H9 (cell line): ENCODE data around the gene B4GAT1. TPM values are rescaled to one million over a fixed set of nuclear protein-coding genes. Genes with fewer than 3 reads are reported as not detected.

Experiments used
- DNase-seq: peaks from one replicate; pipeline ENCODE4 v3.0.0-alpha.2; 2017
- H2AFZ ChIP-seq: one replicate; pipeline ENCODE4 v1.6.1; 2013; ENCODE audit warnings: mild to moderate bottlenecking, low read length, control low read depth, moderate library complexity
- H2AK5ac ChIP-seq: 2 replicates; pipeline ENCODE4 v1.6.1; 2013; ENCODE audit warnings: low read length, control low read depth, mixed read lengths; ENCODE audit not compliant: insufficient read length
- H2BK120ac ChIP-seq: one replicate; pipeline ENCODE4 v1.6.1; 2013; ENCODE audit warnings: low read depth, mild to moderate bottlenecking, low read length, control low read depth, inconsistent platforms; ENCODE audit not compliant: poor library complexity, severe bottlenecking
- H2BK12ac ChIP-seq: 2 replicates; pipeline ENCODE4 v1.6.1; 2013; ENCODE audit warnings: low read length, control low read depth, mixed read lengths, low read depth; ENCODE audit not compliant: insufficient read length
- H2BK15ac ChIP-seq: 2 replicates; pipeline ENCODE4 v1.6.1; 2013; ENCODE audit warnings: low read depth, low read length, control low read depth
- H2BK20ac ChIP-seq: one replicate; pipeline ENCODE4 v1.6.1; 2013; ENCODE audit warnings: low read depth, mild to moderate bottlenecking, low read length, control low read depth, inconsistent platforms; ENCODE audit not compliant: poor library complexity, severe bottlenecking
- H2BK5ac ChIP-seq: 2 replicates; pipeline ENCODE4 v1.6.1; 2013; ENCODE audit warnings: low read length, control low read depth, mixed read lengths; ENCODE audit not compliant: insufficient read length
- H3K14ac ChIP-seq: 2 replicates; pipeline ENCODE4 v1.6.1; 2013; ENCODE audit warnings: low read length, control low read depth; ENCODE audit not compliant: insufficient read depth
- H3K18ac ChIP-seq: 2 replicates; pipeline ENCODE4 v1.6.1; 2013; ENCODE audit warnings: low read depth, mild to moderate bottlenecking, mixed read lengths, low read length, control low read depth; ENCODE audit not compliant: insufficient read length
- H3K23ac ChIP-seq: 2 replicates; pipeline ENCODE4 v1.6.1; 2013; ENCODE audit warnings: low read length, control low read depth, mixed read lengths, low read depth; ENCODE audit not compliant: insufficient read length
- H3K23me2 ChIP-seq: 2 replicates; pipeline ENCODE4 v1.6.1; 2013; ENCODE audit warnings: low read depth, mild to moderate bottlenecking, mixed read lengths, low read length, control low read depth; ENCODE audit not compliant: insufficient read length, poor library complexity, severe bottlenecking
- H3K27ac ChIP-seq: 2 replicates; pipeline ENCODE4 v1.5.1; 2013; ENCODE audit warnings: low read length, control low read depth, mixed read lengths, low read depth; ENCODE audit not compliant: insufficient read length
- H3K27me3 ChIP-seq: 2 replicates; pipeline ENCODE4 v1.6.1; 2013; ENCODE audit warnings: low read length, control low read depth, inconsistent platforms; ENCODE audit not compliant: insufficient read depth
- H3K4ac ChIP-seq: 2 replicates; pipeline ENCODE4 v1.6.1; 2013; ENCODE audit warnings: low read depth, mild to moderate bottlenecking, control low read depth, inconsistent platforms, low read length, moderate library complexity
- H3K4me1 ChIP-seq: 2 replicates; pipeline ENCODE4 v1.6.1; 2013; ENCODE audit warnings: low read length, control low read depth, inconsistent platforms; ENCODE audit not compliant: insufficient read depth
- H3K4me2 ChIP-seq: 2 replicates; pipeline ENCODE4 v1.6.1; 2013; ENCODE audit warnings: low read length, control low read depth, mixed read lengths; ENCODE audit not compliant: insufficient read length, insufficient read depth
- H3K56ac ChIP-seq: 2 replicates; pipeline ENCODE4 v1.6.1; 2013; ENCODE audit warnings: low read depth, mild to moderate bottlenecking, mixed read lengths, low read length, control low read depth; ENCODE audit not compliant: insufficient read length
- H3K79me1 ChIP-seq: 2 replicates; pipeline ENCODE4 v1.6.1; 2013; ENCODE audit warnings: low read depth, mild to moderate bottlenecking, moderate library complexity, low read length, control low read depth, inconsistent platforms; ENCODE audit not compliant: insufficient read depth, poor library complexity, severe bottlenecking
- H3K79me2 ChIP-seq: 2 replicates; pipeline ENCODE4 v1.6.1; 2013; ENCODE audit warnings: low read length, control low read depth, inconsistent platforms; ENCODE audit not compliant: insufficient read depth
- H3K9ac ChIP-seq: 2 replicates; pipeline ENCODE4 v1.6.1; 2013; ENCODE audit warnings: low read length, control low read depth, mixed read lengths; ENCODE audit not compliant: insufficient read length; ENCODE audit errors: extremely low read depth
- H3K9me3 ChIP-seq: one replicate; pipeline ENCODE4 v1.6.1; 2013; ENCODE audit warnings: low read depth, low read length, inconsistent platforms; ENCODE audit not compliant: control insufficient read depth
- H3T11ph ChIP-seq: one replicate; pipeline ENCODE4 v1.6.1; 2013; ENCODE audit warnings: mild to moderate bottlenecking, low read length, control low read depth, inconsistent platforms
- H4K20me1 ChIP-seq: one replicate; pipeline ENCODE4 v1.6.1; 2013; ENCODE audit not compliant: control insufficient read depth, insufficient read length, insufficient read depth
- H4K5ac ChIP-seq: 2 replicates; pipeline ENCODE4 v1.6.1; 2013; ENCODE audit warnings: low read depth, mild to moderate bottlenecking, mixed read lengths, low read length, control low read depth; ENCODE audit not compliant: insufficient read length
- H4K8ac ChIP-seq: replicated peaks from 2 replicates; pipeline ENCODE4 v1.6.1; 2013; ENCODE audit warnings: low read length, control low read depth, mixed read lengths, low read depth; ENCODE audit not compliant: insufficient read length
- H4K91ac ChIP-seq: 2 replicates; pipeline ENCODE4 v1.6.1; 2013; ENCODE audit warnings: low read depth, mild to moderate bottlenecking, moderate library complexity, mixed read lengths, low read length, control low read depth; ENCODE audit not compliant: insufficient read length
- H3K27ac Mint-ChIP-seq, 3 experiments: 2 replicates in 2 of 3; 3 replicates in 1 of 3; pipeline ENCODE4 v1.8.0; 2020 to 2021; ENCODE audit warnings: mixed read lengths in 3 of 3, mild to moderate bottlenecking in 1 of 3, moderate library complexity in 1 of 3
- H3K27me3 Mint-ChIP-seq: 2 replicates; pipeline ENCODE4 v1.8.0; 2021; ENCODE audit warnings: low read depth, mild to moderate bottlenecking, moderate library complexity, mixed read lengths
- H3K36me3 Mint-ChIP-seq, 3 experiments: 2 replicates in 2 of 3; 3 replicates in 1 of 3; pipeline ENCODE4 v1.8.0; 2020 to 2021; ENCODE audit warnings: low read depth in 3 of 3, mixed read lengths in 3 of 3; ENCODE audit not compliant: insufficient read depth in 1 of 3
- H3K4me1 Mint-ChIP-seq, 2 experiments: 2 replicates each; pipeline ENCODE4 v1.8.0; 2020; ENCODE audit warnings: mixed read lengths in 2 of 2
- H3K4me3 Mint-ChIP-seq, 2 experiments: 2 replicates in 1 of 2; 3 replicates in 1 of 2; pipeline ENCODE4 v1.8.0; 2020 to 2021; ENCODE audit warnings: mild to moderate bottlenecking in 2 of 2, mixed read lengths in 2 of 2, moderate library complexity in 1 of 2
- H3K9me3 Mint-ChIP-seq, 2 experiments: 2 replicates in 1 of 2; 3 replicates in 1 of 2; pipeline ENCODE4 v1.8.0; 2020; ENCODE audit warnings: mild to moderate bottlenecking in 2 of 2, mixed read lengths in 2 of 2, moderate library complexity in 1 of 2
- CTCF ChIP-seq: fragments of 200-600 bp; sonication (generic); conservative IDR thresholded peaks from 3 replicates; pipeline ENCODE4 v1.8.0; 2021; ENCODE audit warnings: antibody characterized with exemption, mild to moderate bottlenecking
- WGBS: extraction: QIAGEN DNeasy Blood & Tissue Kit; methylation state at CpG from one replicate; pipeline ENCODE4 v1.1.7; 2013; ENCODE audit warnings: missing lambda C conversion rate, low lambda C conversion rate, mixed read lengths; ENCODE audit not compliant: insufficient read length; ENCODE audit errors: extremely low coverage; 5-methylcytosine and 5-hydroxymethylcytosine counted together
- total RNA-seq: library from RNA; stranded (reverse); gene quantifications from 2 replicates; pipeline ENCODE4 v1.2.1, GENCODE V29; 2021

Gene B4GAT1
- total RNA-seq, 1 experiment from 2014 or later = 24.3 TPM

GRCh38 chr11:66299186-66299585 is 48.2 kb downstream of the B4GAT1 start:
- TF ChIP-seq CTCF = no peak
- Histone ChIP-seq H2BK15ac (no peak overlapping the region), H4K8ac (no peak overlapping the region), H4K20me1 (no peaks in the 10 kb centered on the region), H3K27me3 (no peaks in the 10 kb centered on the region), H3K79me1 (no peaks in the 10 kb centered on the region), H4K91ac (no peak overlapping the region), H3K23me2 (no peaks in the 10 kb centered on the region), H3K18ac (no peak overlapping the region), H2BK12ac (no peak overlapping the region), H3K4me2 (no peak overlapping the region), H3T11ph (no peak overlapping the region), H2BK120ac (no peak overlapping the region), H2BK5ac (no peak overlapping the region), H3K4ac (no peak overlapping the region), H3K56ac (no peak overlapping the region), H2AFZ (no peak overlapping the region), H2AK5ac (no peak overlapping the region), H4K5ac (no peak overlapping the region), H3K9me3 (no peaks in the 10 kb centered on the region), H3K14ac (no peak overlapping the region), H3K27ac (no peak overlapping the region), H2BK20ac (no peak overlapping the region), H3K4me1 (no peaks in the 10 kb centered on the region; the same call in 1 of the 2 replicates), H3K9ac (no peak overlapping the region), H3K23ac (no peak overlapping the region), H3K79me2 (no peaks in the 10 kb centered on the region)
- Mint-ChIP-seq H3K4me3 (no peak overlapping the region), H3K9me3 (no peaks in the 10 kb centered on the region), H3K27ac (no peak overlapping the region), H3K36me3 (no peaks in the 10 kb centered on the region), H3K4me1 (peaks cover 13 to 23% of the 10 kb centered on the region in 2 experiments), H3K27me3 (peaks cover 5% of the 10 kb centered on the region)
- no peak for DNase-seq
- WGBS = no CpG with 5 or more reads among the region's 3 CpGs
